ENCODE measurements around the gene PTK7.
A peak's percentile ranks its signal among the peaks of the same experiment; 100 is the strongest.
"Not testable (repeated sequence)": the region's sequence is repeated elsewhere in the genome, so short reads cannot be mapped to it uniquely, and the experiment has no call there.

The PTK7 gene

DNA sequence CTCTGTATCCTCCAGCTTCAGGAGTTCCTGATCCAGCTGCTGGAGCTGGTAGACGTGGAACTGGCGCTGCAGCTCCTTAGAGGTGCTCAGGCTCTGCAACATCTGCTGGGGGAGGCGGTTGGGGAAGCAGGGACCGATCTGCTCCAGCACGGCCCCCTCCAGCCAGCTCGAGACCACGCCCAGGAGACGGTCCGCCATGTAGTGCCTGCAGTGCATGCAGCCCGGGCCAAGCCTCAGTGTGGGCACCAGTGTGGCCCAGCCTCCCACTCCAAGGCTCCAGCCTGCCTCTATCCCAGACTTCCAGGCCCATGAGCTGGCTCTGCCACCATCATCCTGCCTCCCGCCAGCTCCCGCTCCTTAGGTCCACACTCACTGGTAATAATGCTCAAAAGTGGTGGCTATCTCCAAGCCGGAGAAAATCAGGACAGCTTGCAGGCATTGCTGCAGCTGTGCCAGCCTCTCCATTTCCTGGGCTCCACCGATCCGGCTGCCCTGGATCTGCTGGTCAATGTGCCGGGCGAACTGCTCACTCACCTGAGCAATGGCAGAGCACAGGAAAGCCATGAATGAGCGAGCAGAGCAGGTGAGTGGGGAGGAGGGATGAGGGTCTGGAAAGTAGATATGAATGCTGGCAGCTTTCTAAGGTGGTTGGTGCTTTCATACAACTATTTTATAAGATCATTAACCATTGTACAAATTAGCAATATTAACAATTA, 35.4 kb upstream of the PTK7 start:
- H3K9ac ChIP-seq (ENCODE audit: low read depth, low read length), result no peak overlapping the region
- peaks cover 72% of the 10 kb centered on the region for H3K36me3 ChIP-seq (ENCODE audit: insufficient read depth, low read length)
- WGBS, result 95% methylated on average over 18 of the region's 18 CpGs

GRCh38 chr6:43041475-43041874, 34.6 kb upstream of the PTK7 start:
- H3K9me3 ChIP-seq (ENCODE audit: insufficient read depth, low read depth, low read length); H3K27me3 ChIP-seq (ENCODE audit: insufficient read depth, low read length); H3K9ac ChIP-seq (ENCODE audit: low read depth, low read length); H3K27ac ChIP-seq (ENCODE audit: low read depth, low read length); H3K4me1 ChIP-seq (ENCODE audit: insufficient read depth, low read length); H3K4me3 ChIP-seq (ENCODE audit: low read length): not testable (repeated sequence)
- WGBS, result 93% methylated on average over 8 of the region's 8 CpGs
- H3K36me3 ChIP-seq (ENCODE audit: insufficient read depth, low read length), result peaks cover 80% of the 10 kb centered on the region

More for the DNA sequence above, 35.4 kb upstream of the PTK7 start:
- Histone ChIP-seq H3K4me3 (ENCODE audit: low read length) (no peak overlapping the region), H3K9me3 (ENCODE audit: insufficient read depth, low read depth, low read length) (no peaks in the 10 kb centered on the region), H3K4me1 (ENCODE audit: insufficient read depth, low read length) (no peaks in the 10 kb centered on the region), H3K27ac (ENCODE audit: low read depth, low read length) (no peak overlapping the region), H3K27me3 (ENCODE audit: insufficient read depth, low read length) (no peaks in the 10 kb centered on the region)

GRCh38 chr6:43043310-43043709, 32.8 kb upstream of the PTK7 start:
- no peaks in the 10 kb centered on the region for H3K4me1 ChIP-seq (ENCODE audit: insufficient read depth, low read length)
- H3K27me3 ChIP-seq (ENCODE audit: insufficient read depth, low read length), result no peaks in the 10 kb centered on the region
- H3K4me3 ChIP-seq (ENCODE audit: low read length), result no peak overlapping the region
- H3K36me3 ChIP-seq (ENCODE audit: insufficient read depth, low read length), result peaks cover 80% of the 10 kb centered on the region
- H3K9me3 ChIP-seq (ENCODE audit: insufficient read depth, low read depth, low read length), result no peaks in the 10 kb centered on the region
- H3K9ac ChIP-seq (ENCODE audit: low read depth, low read length), result no peak overlapping the region
- H3K27ac ChIP-seq (ENCODE audit: low read depth, low read length), result no peak overlapping the region
- 94% methylated on average over 9 of the region's 9 CpGs for WGBS

DNA sequence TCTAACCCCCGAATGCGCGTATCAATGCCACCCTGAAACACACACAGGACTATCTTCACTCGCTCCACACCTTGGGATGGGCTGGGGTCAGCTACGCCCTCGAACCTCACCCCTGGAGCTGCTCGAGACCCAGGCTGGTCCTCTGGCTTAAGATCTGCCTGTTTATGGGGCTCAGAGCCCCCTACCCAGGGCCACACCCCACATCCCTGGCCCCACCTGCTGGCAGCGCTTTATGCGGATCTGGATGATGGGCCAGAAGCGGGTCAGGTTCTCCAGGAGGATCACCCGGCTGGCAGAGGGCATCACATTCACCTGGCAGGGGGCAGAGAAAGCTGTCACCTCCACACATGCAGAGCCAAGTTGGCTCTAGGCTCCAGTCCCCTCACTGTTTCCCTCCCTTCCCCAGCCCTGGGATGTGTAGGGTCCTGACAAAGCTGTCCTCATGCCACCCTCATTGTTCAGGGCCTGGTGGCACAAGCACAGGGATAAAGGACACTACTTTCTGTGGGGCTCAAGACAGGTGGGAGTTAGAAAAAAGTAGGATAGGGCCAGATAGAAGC, 30.7 kb upstream of the PTK7 start:
- H3K9ac ChIP-seq (ENCODE audit: low read depth, low read length), result no peak overlapping the region
- no peak overlapping the region for H3K27ac ChIP-seq (ENCODE audit: low read depth, low read length)
- H3K4me3 ChIP-seq (ENCODE audit: low read length), result no peak overlapping the region
- H3K27me3 ChIP-seq (ENCODE audit: insufficient read depth, low read length), result no peaks in the 10 kb centered on the region
- H3K9me3 ChIP-seq (ENCODE audit: insufficient read depth, low read depth, low read length), result no peaks in the 10 kb centered on the region
- H3K36me3 ChIP-seq (ENCODE audit: insufficient read depth, low read length), result peaks cover 80% of the 10 kb centered on the region
- WGBS, result 97% methylated on average over 11 of the region's 11 CpGs
- H3K4me1 ChIP-seq (ENCODE audit: insufficient read depth, low read length), result no peaks in the 10 kb centered on the region

GRCh38 chr6:43047998-43048397, 28.1 kb upstream of the PTK7 start:
- H3K27ac ChIP-seq (ENCODE audit: low read depth, low read length), result no peak overlapping the region
- WGBS, result 93% methylated on average over 7 of the region's 7 CpGs
- H3K4me3 ChIP-seq (ENCODE audit: low read length), result no peak overlapping the region
- no peaks in the 10 kb centered on the region for H3K27me3 ChIP-seq (ENCODE audit: insufficient read depth, low read length)
- peaks cover 66% of the 10 kb centered on the region for H3K36me3 ChIP-seq (ENCODE audit: insufficient read depth, low read length)
- H3K9me3 ChIP-seq (ENCODE audit: insufficient read depth, low read depth, low read length), result no peaks in the 10 kb centered on the region
- no peaks in the 10 kb centered on the region; the same call in 1 of the 2 replicates for H3K4me1 ChIP-seq (ENCODE audit: insufficient read depth, low read length)
- no peak overlapping the region for H3K9ac ChIP-seq (ENCODE audit: low read depth, low read length)

DNA sequence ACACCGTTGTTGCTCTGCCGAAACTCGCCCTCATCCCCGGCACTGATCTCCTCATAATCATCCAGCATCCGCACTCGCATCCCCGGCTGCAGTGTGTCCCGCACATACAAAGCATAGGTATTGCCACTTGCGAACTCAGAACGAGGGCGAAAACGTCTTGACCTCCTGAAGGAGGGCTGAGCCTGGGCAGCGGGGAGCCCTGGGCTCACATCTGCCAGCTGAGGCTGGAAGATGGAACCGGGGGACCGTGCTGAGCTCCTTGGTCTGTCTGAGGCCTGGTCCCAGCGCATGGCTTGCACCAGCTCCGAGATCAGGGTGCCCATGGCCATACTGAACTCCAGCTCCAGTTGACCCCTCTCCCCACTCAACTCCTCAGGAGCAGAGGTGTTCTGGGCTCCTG, 25.1 kb upstream of the PTK7 start:
- Histone ChIP-seq H3K36me3 (ENCODE audit: insufficient read depth, low read length) (peaks cover 55% of the 10 kb centered on the region), H3K4me1 (ENCODE audit: insufficient read depth, low read length) (peaks cover 5% of the 10 kb centered on the region; the same call in 1 of the 2 replicates), H3K27me3 (ENCODE audit: insufficient read depth, low read length) (no peaks in the 10 kb centered on the region), H3K4me3 (ENCODE audit: low read length) (no peak overlapping the region), H3K9me3 (ENCODE audit: insufficient read depth, low read depth, low read length) (no peaks in the 10 kb centered on the region), H3K27ac (ENCODE audit: low read depth, low read length) (no peak overlapping the region), H3K9ac (ENCODE audit: low read depth, low read length) (no peak overlapping the region)
- 94% methylated on average over 17 of the region's 17 CpGs for WGBS

DNA sequence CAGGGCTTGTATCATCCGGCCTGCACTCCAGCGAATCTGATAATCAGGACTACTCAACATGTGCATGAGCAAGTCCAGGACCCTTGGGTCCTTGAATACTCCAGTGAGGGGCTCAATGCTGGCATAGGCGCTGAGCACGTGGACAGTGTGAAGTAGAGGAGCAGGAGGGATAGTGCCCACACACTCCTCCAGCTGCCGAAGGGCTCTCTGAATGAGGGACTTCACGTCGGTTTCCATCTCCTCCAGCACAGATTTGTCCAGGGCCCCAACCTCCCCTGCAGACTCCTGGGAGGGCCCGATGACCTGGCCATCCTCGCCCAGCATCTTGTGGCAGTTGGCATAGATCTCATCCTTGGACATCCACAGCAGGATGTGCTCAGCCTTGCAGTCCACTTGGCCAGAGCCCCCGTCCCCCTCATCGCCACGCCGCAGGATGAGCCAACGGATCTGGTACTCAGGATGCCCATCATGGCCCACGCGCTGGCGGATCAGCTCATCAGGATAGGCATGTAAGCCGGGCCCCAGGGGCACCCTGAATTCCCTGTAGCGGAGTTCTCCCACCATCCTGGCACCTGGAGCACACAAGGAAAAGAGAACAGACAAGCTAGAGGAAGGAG, 23.8 kb upstream of the PTK7 start:
- Histone ChIP-seq H3K36me3 (ENCODE audit: insufficient read depth, low read length) (peaks cover 50% of the 10 kb centered on the region), H3K9me3 (ENCODE audit: insufficient read depth, low read depth, low read length) (no peaks in the 10 kb centered on the region), H3K4me1 (ENCODE audit: insufficient read depth, low read length) (peaks cover 5% of the 10 kb centered on the region; the same call in 1 of the 2 replicates), H3K9ac (ENCODE audit: low read depth, low read length) (peak overlapping the region; percentile 92), H3K4me3 (ENCODE audit: low read length) (peak overlapping the region; percentile 73), H3K27me3 (ENCODE audit: insufficient read depth, low read length) (no peaks in the 10 kb centered on the region), H3K27ac (ENCODE audit: low read depth, low read length) (no peak overlapping the region)
- WGBS, result 93% methylated on average over 19 of the region's 19 CpGs

- WGBS, result 18% methylated on average over 22 of the region's 22 CpGs
Observed at GRCh38 chr6:43052842-43053544, 23.1 kb upstream of the PTK7 start.

DNA sequence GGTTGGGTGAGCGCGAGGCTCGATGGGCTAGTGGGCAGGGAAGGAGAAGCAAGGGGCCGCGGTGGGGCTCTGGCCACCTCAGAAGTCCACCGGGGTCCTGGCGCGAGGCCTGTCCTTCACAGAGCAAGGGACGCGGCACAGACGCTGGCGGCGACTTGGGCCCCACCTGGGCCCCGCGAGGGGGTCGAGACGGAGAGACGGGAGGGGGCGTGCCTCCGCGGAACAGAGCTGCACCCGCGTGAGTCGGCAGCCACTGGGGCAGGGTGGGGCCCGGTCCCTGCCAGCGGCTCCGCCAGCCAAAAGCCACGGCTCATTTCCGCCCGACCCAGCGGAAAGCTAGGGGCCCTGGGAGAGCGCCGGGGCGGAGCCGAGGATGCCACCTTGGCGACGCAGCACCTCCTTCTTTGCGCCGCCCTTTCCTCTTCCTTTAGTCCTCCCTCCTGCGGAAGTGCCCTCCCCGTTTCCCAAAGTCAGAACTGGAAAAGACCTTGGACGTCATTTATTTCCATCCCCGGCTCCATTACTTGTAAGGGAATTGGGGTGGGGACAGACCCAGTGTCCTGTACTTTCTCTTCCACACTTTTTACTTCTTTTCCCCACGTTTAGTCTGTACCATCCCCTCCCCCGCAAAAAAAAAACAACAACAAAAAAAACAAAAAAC, 22.4 kb upstream of the PTK7 start, which contains the start of gene CUL7:
Gene CUL7, minus strand, starts transcription at position 307 of the 661 bp plus-strand sequence. CDS start 1,063 bp downstream, outside the sequence.
- peak within 1 kb of the TSS; percentile 73 for H3K4me3 ChIP-seq (ENCODE audit: low read length)
- no peaks in the 10 kb centered on the region for H3K27me3 ChIP-seq (ENCODE audit: insufficient read depth, low read length)
- 3% methylated on average over 43 of the region's 45 CpGs for WGBS
- no peaks in the 10 kb centered on the region for H3K9me3 ChIP-seq (ENCODE audit: insufficient read depth, low read depth, low read length)
- H3K9ac ChIP-seq (ENCODE audit: low read depth, low read length), result peak within 1 kb of the TSS; percentile 92
- peaks cover 46% of the 10 kb centered on the region for H3K36me3 ChIP-seq (ENCODE audit: insufficient read depth, low read length)
- peak within 1 kb of the TSS; percentile 84 for H3K27ac ChIP-seq (ENCODE audit: low read depth, low read length)
- peaks cover 10% of the 10 kb centered on the region; the same call in 1 of the 2 replicates for H3K4me1 ChIP-seq (ENCODE audit: insufficient read depth, low read length)

More at GRCh38 chr6:43052842-43053544, 23.1 kb upstream of the PTK7 start:
- H3K4me3 ChIP-seq (ENCODE audit: low read length), result peak overlapping the region; percentile 73
- H3K36me3 ChIP-seq (ENCODE audit: insufficient read depth, low read length), result peaks cover 49% of the 10 kb centered on the region
- H3K9me3 ChIP-seq (ENCODE audit: insufficient read depth, low read depth, low read length), result no peaks in the 10 kb centered on the region
- H3K4me1 ChIP-seq (ENCODE audit: insufficient read depth, low read length), result peaks cover 5% of the 10 kb centered on the region; the same call in 1 of the 2 replicates
- no peaks in the 10 kb centered on the region for H3K27me3 ChIP-seq (ENCODE audit: insufficient read depth, low read length)
- peak overlapping the region; percentile 84 for H3K27ac ChIP-seq (ENCODE audit: low read depth, low read length)
- peak overlapping the region; percentile 92 for H3K9ac ChIP-seq (ENCODE audit: low read depth, low read length)

DNA sequence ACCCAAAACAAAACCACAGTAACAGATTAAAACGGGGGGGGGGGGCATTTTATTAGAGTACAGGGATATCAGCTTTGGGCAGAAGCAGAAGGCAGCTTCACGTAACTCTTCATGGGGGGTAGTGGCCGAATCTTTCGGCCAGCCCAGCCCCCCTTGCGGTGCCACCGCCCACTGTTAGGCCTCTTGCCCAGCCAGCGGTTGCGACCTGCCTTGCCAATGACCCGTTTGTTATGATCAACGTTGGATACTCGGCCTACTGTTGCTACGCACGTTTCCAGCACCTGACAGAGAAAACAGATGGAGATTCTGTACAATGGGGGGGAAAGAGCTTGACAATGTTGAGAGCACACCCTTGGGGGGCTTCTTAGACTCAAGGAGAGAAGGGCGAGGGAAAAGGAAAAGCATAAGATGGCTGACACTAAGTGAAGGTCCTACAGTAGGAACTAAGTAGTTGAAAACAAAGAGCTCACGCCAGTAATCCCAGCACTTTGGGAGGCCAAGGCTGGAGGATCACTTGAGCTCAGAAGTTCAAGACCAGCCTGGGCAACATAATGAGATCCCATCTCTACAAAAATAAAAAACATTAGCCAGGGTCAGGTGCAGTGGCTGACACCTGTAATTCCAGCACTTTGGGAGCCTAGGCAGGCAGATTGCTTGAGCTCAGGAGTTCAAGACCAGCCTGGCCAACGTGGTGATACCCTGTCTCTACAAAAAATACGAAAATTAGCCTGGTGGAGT, 21.7 kb upstream of the PTK7 start:
- H3K27ac ChIP-seq (ENCODE audit: low read depth, low read length), result peak overlapping the region; percentile 84; the same call in 1 of the 2 replicates
- H3K9me3 ChIP-seq (ENCODE audit: insufficient read depth, low read depth, low read length), result no peaks in the 10 kb centered on the region
- WGBS, result 84% methylated on average over 17 of the region's 17 CpGs
- H3K27me3 ChIP-seq (ENCODE audit: insufficient read depth, low read length), result no peaks in the 10 kb centered on the region
- 0 out of 2 replicates have a peak overlapping the region, but pooled peaks have one; percentile 92 for H3K9ac ChIP-seq (ENCODE audit: low read depth, low read length)
- H3K4me1 ChIP-seq (ENCODE audit: insufficient read depth, low read length), result peaks cover 10% of the 10 kb centered on the region; the same call in 1 of the 2 replicates
- H3K36me3 ChIP-seq (ENCODE audit: insufficient read depth, low read length), result peaks cover 40% of the 10 kb centered on the region
- H3K4me3 ChIP-seq (ENCODE audit: low read length), result peak overlapping the region; percentile 73

All from HUES64 (cell line).